T-cell (primary cell): ENCODE measurements around the gene HOXA7. TPM values are rescaled to one million over a fixed set of nuclear protein-coding genes. Genes with fewer than 3 reads are reported as not detected.

Source experiments
- ATAC-seq, 4 experiments: fragments of 200-7000 bp in 3 of 4; fragments of 150-1000 bp in 1 of 4; cut with Tn5 transposase; replicated peaks in 1 of 4; 1 replicate in 3 of 4; 2 replicates in 1 of 4; pipeline ENCODE4 v1.10.0; 2021; ENCODE audit warnings: moderate library complexity in 3 of 4, mild to moderate bottlenecking in 2 of 4, moderate number of reproducible peaks in 1 of 4
- CTCF ChIA-PET, 2 donors: fragments of 300-600 bp; sonication (Branson Sonifier 250); formaldehyde crosslinking; loops; one replicate each; lab custom pipeline; 2022; ENCODE audit warnings: antibody characterized with exemption in 2 of 2; lab: Charles Lee
- POLR2A ChIA-PET, 2 donors: fragments of 300-600 bp; sonication (Branson Sonifier 250); formaldehyde crosslinking; loops; one replicate each; lab custom pipeline; 2022; ENCODE audit warnings: antibody characterized with exemption in 2 of 2; lab: Charles Lee
- DNase-seq, 35 experiments: peaks; one replicate each; pipeline versions ENCODE4 v3.0.0 to v3.0.0-alpha.2; 2013 to 2023
- H3K27ac ChIP-seq: one replicate; pipeline ENCODE4 v1.5.1; 2013; ENCODE audit warnings: low read length
- H3K27me3 ChIP-seq, 2 experiments: replicated peaks in 1 of 2; 1 replicate in 1 of 2; 2 replicates in 1 of 2; pipeline versions ENCODE4 v1.6.1 to v1.7.0; 2013; ENCODE audit warnings: low read length in 1 of 2, mixed read lengths in 1 of 2; ENCODE audit not compliant: control insufficient read depth in 2 of 2, insufficient read depth in 2 of 2; ENCODE audit errors: extremely low read depth in 1 of 2
- H3K36me3 ChIP-seq, 2 donors: 1 replicate in 1 of 2; 2 replicates in 1 of 2; pipeline versions ENCODE4 v1.6.1 to v1.7.0; 2013; ENCODE audit warnings: low read length in 1 of 2; ENCODE audit not compliant: control insufficient read depth in 2 of 2, insufficient read depth in 1 of 2; ENCODE audit errors: extremely low read depth in 1 of 2
- H3K4me1 ChIP-seq, 2 experiments: 1 replicate in 1 of 2; 2 replicates in 1 of 2; pipeline versions ENCODE4 v1.6.1 to v1.7.0; 2013; ENCODE audit warnings: low read length in 2 of 2, mixed read lengths in 1 of 2; ENCODE audit not compliant: insufficient read depth in 2 of 2, control insufficient read depth in 1 of 2; ENCODE audit errors: extremely low read depth in 1 of 2
- H3K4me3 ChIP-seq, 2 donors: 1 replicate in 1 of 2; 2 replicates in 1 of 2; pipeline versions ENCODE4 v1.5.1 to v1.7.0; 2013; ENCODE audit warnings: mild to moderate bottlenecking in 2 of 2, low read length in 1 of 2, moderate library complexity in 1 of 2; ENCODE audit not compliant: control insufficient read depth in 1 of 2; ENCODE audit errors: extremely low read depth in 1 of 2
- H3K9me3 ChIP-seq: 2 replicates; pipeline ENCODE4 v1.7.0; 2013
- H3K27ac Mint-ChIP-seq, 2 donors: one replicate each; pipeline ENCODE4 v1.8.0; 2020 to 2021; ENCODE audit warnings: mild to moderate bottlenecking in 2 of 2, mixed read lengths in 2 of 2
- H3K27me3 Mint-ChIP-seq, 2 donors: one replicate each; pipeline ENCODE4 v1.8.0; 2021 to 2022; ENCODE audit warnings: mixed read lengths in 2 of 2
- H3K36me3 Mint-ChIP-seq: one replicate; pipeline ENCODE4 v1.8.0; 2021; ENCODE audit warnings: mixed read lengths
- H3K4me1 Mint-ChIP-seq, 3 donors: one replicate each; pipeline ENCODE4 v1.8.0; 2020 to 2022; ENCODE audit warnings: mixed read lengths in 3 of 3, mild to moderate bottlenecking in 1 of 3
- H3K4me3 Mint-ChIP-seq, 3 donors: one replicate each; pipeline ENCODE4 v1.8.0; 2020 to 2022; ENCODE audit warnings: mild to moderate bottlenecking in 3 of 3, mixed read lengths in 3 of 3, moderate library complexity in 3 of 3
- H3K9me3 Mint-ChIP-seq, 3 donors: one replicate each; pipeline ENCODE4 v1.8.0; 2020 to 2022; ENCODE audit warnings: mixed read lengths in 3 of 3
- WGBS: methylation state at CpG from one replicate; pipeline ENCODE4 v1.1.5; 2013; ENCODE audit warnings: missing lambda C conversion rate; ENCODE audit not compliant: insufficient coverage; 5-methylcytosine and 5-hydroxymethylcytosine counted together
- total RNA-seq, 35 experiments: library from RNA in 6 of 35; stranded (reverse) in 6 of 35; fragments of 120-200 nt in 1 of 35; gene quantifications; one replicate each; pipeline versions ENCODE4 v1.2.1 to v1.2.4 and lab custom pipeline; 2013 to 2026

HOXA7 gene
- total RNA-seq, 5 donors from 2014 or later (not counting 1 experiment from before 2014, with no cell fraction given) = 0.67 TPM; not detected in 4

DNA sequence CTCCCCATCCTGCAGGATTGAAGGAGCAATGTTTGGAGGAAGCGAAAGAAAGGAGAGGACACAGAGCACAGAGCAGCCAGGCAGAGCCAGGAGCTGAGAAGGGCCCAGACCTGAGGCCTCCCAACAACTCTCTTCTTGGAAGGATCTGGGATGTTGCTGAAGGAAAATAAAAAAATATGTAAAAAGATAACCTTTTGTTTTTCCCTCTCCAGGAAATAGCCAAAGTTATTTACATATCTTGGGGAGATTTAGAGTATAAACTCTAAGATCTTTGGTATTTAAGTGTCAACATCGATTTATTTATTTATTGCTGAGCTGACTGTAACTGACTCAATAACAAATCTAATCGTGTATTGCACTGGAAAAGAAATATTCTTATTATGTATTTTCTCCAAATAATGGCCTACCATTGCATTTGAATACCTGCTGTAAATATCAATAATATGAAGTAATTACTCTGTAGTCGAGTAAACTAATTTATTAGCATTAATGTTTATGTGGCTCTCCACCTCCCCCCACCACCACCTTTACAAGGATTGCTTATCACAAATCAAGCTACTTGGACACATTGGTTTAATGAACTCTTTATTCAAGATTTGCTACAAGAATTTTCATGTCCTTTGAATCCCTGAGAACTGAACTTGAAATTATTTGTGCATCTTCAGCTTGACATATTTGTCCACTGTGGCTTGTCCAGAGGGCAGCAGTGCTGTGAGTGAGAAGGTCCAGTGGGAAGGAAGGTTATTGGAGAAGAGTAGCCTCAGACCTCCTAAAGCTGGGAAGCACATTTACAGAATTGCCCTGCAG is 30.4 kb upstream of the HOXA7 start:
- CTCF ChIA-PET = interaction anchor here (0.7 to 2.7 kb wide), 6 partner anchors 9 to 817 kb away, joined by 3 to 13 read pairs (median 4); partner anchors contain the start of gene HOXA3 (in 1 of the 2)

GRCh38 chr7:27185854-27186667 is 29.6 kb upstream of the HOXA7 start:
- Mint-ChIP-seq H3K4me1 (peaks cover 54 to 67% (median 62%) of the 10 kb centered on the region in 3 donors), H3K27me3 (peaks cover 63 to 93% of the 10 kb centered on the region in 2 donors), H3K9me3 (no peaks in the 10 kb centered on the region), H3K27ac (peak overlapping the region; percentile 17 to 85), H3K4me3 (peak overlapping the region; percentile 49 to 71 (median 52)), H3K36me3 (no peaks in the 10 kb centered on the region)
- ATAC-seq (no peak), DNase-seq (peak in 3 of 35 experiments; percentile 12 to 23 (median 20))
- Histone ChIP-seq H3K27ac (no peak overlapping the region), H3K36me3 (no peaks in the 10 kb centered on the region), H3K4me3 (peak overlapping the region in 1 of 2 donors; percentile 52), H3K27me3 (peaks cover 39 to 95% of the 10 kb centered on the region in 2 experiments), H3K9me3 (no peaks in the 10 kb centered on the region), H3K4me1 (peaks cover 27 to 64% of the 10 kb centered on the region in 2 experiments)
- WGBS = 9% methylated on average over 18 of the region's 24 CpGs
- POLR2A ChIA-PET = interaction anchor here in 1 of 2 donors (0.6 kb wide), 1 partner anchor 8 kb away, joined by 3 read pairs; no protein-coding TSS in a partner anchor
- CTCF ChIA-PET = interaction anchor here (0.6 to 2.7 kb wide), 3 partner anchors 10 to 816 kb away, joined by 3 to 13 read pairs (median 3); no protein-coding TSS in a partner anchor

More for the DNA sequence above, 30.4 kb upstream of the HOXA7 start:
- no CpG with 5 or more reads among the region's 4 CpGs for WGBS
- peak overlapping the region in 1 of 2 donors; percentile 85 for H3K27ac Mint-ChIP-seq
- peaks cover 37 to 97% of the 10 kb centered on the region in 2 experiments for H3K27me3 ChIP-seq
- ATAC-seq (no peak), DNase-seq (peak in 2 of 35 experiments; percentile 8 to 10)
- H3K27me3 Mint-ChIP-seq = peaks cover 69 to 94% of the 10 kb centered on the region in 2 donors
- H3K9me3 Mint-ChIP-seq = no peaks in the 10 kb centered on the region
- no peaks in the 10 kb centered on the region for H3K36me3 ChIP-seq
- H3K4me3 ChIP-seq = no peak overlapping the region
- H3K4me1 ChIP-seq = peaks cover 27 to 68% of the 10 kb centered on the region in 2 experiments
- POLR2A ChIA-PET = interaction anchor here in 1 of 2 donors (0.6 kb wide), 1 partner anchor 9 kb away, joined by 3 read pairs; no protein-coding TSS in a partner anchor
- peaks cover 54 to 73% (median 66%) of the 10 kb centered on the region in 3 donors for H3K4me1 Mint-ChIP-seq
- H3K9me3 ChIP-seq = no peaks in the 10 kb centered on the region
- H3K27ac ChIP-seq = no peak overlapping the region
- no peaks in the 10 kb centered on the region for H3K36me3 Mint-ChIP-seq
- H3K4me3 Mint-ChIP-seq = peak overlapping the region in 2 of 3 donors; percentile 9 to 79

DNA sequence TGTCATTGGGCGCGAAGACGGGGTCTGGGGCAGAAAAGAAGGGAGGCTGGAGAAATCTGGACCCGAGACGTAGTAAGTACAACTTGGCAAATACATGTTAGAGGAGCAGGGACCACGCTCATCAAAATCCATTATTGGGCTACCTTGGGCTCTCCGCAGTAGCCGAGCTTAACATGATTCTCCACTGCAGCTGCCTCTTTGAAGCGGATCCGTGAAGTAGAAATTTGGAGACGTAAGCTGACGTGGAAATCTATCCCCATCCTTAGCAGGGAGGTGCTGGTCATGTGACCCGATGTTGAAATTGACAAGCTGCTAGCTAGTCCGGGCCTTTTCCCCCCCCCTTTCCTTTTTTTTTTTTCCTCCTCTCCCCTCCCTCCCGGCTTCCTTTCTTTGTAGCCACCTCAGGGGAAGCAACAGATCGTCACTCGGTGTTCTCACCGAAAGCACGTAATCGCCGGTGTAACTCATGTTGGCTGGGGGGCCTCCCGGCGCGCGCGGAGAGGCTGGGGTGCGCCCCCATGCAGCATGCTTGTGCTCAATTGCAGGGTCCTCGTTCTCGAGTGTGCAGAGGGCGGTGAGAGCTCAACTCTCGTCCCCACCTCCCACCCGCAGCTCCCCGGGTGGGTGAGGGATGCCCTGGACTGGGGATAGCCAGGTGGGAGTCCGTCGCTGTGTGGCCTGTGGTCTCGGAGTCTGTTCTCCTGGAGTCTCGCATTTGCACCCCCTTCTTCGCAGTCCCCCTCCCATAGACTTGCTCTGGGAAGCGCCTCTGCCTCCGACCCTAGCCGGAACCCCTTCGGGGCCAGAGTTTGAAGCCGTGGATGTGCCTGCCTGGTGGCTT is 28.8 kb upstream of the HOXA7 start, which contains the start of gene HOXA11:
TSS of gene HOXA11 (minus strand) at position 220 of the 841 bp plus-strand sequence. CDS start at position 132, 88 bp downstream.
- Histone ChIP-seq H3K4me1 (peaks cover 27 to 65% of the 10 kb centered on the region in 2 experiments), H3K27ac (no peak within 1 kb of the TSS), H3K36me3 (no peaks in the 10 kb centered on the region), H3K27me3 (peaks cover 36 to 95% of the 10 kb centered on the region in 2 experiments), H3K4me3 (peak within 1 kb of the TSS; percentile 37 to 55), H3K9me3 (no peaks in the 10 kb centered on the region)
- whole genome bisulfite sequencing = 13% methylated on average over 31 of the region's 43 CpGs
- peaks cover 57 to 91% of the 10 kb centered on the region in 2 donors for H3K27me3 Mint-ChIP-seq
- CTCF ChIA-PET = interaction anchor here (0.6 to 2.7 kb wide), 3 partner anchors 11 to 46 kb away, joined by 3 to 13 read pairs (median 3); no protein-coding TSS in a partner anchor
- peak in 1 of 4 experiments; percentile 48 for ATAC-seq
- H3K4me3 Mint-ChIP-seq = peak within 1 kb of the TSS; percentile 52 to 71 (median 71)
- H3K9me3 Mint-ChIP-seq = no peaks in the 10 kb centered on the region
- peaks cover 51 to 66% (median 59%) of the 10 kb centered on the region in 3 donors for H3K4me1 Mint-ChIP-seq
- DNase-seq = peak in 5 of 35 experiments; percentile 1 to 47 (median 17)
- H3K36me3 Mint-ChIP-seq = no peaks in the 10 kb centered on the region
- peak within 1 kb of the TSS; percentile 17 to 85 for H3K27ac Mint-ChIP-seq
- POLR2A ChIA-PET = no interaction called here

DNA sequence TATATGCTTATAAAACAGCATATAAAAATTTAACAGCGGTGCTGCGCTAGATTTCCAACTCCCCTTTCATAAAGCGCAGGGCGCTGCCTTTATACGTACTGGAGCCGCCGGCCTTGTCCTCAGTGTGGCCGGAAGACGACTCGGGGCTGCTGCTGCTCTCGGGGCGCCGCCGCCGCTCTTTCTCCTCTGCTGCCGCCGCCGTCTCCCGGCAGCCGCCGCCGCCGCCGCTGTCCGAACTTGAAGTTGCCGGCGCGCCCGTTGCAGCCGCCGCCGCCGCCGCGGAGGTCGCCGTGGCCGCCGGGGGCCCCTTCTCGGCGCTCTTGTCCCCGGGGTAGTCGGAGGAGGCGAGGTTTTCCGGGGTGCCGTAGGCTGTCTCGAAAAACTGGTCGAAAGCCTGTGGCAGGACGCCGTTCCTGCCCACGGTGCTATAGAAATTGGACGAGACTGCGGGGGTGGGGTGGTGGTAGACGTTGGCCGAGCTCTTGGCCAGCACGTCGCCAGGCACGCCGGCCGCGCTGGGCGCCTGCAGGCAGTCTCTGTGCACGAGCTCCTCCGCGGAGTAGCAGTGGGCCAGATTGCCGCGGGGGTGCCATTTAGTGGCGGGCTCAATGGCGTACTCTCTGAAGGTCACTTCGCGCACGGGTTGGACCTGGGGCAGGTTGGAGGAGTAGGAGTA is 28.0 kb upstream of the HOXA7 start:
- peak overlapping the region; percentile 52 to 71 (median 71) for H3K4me3 Mint-ChIP-seq
- peak in 5 of 35 experiments; percentile 5 to 55 (median 20) for DNase-seq
- peaks cover 47 to 63% (median 56%) of the 10 kb centered on the region in 3 donors for H3K4me1 Mint-ChIP-seq
- CTCF ChIA-PET = interaction anchor here in 1 of 2 donors (1.5 kb wide), 1 partner anchor 34 kb away, joined by 3 read pairs; no protein-coding TSS in a partner anchor
- H3K36me3 Mint-ChIP-seq = no peaks in the 10 kb centered on the region
- H3K27ac Mint-ChIP-seq = peak overlapping the region in 1 of 2 donors; percentile 61
- Histone ChIP-seq H3K4me3 (peak overlapping the region; percentile 37 to 55), H3K36me3 (no peaks in the 10 kb centered on the region), H3K27ac (no peak overlapping the region), H3K9me3 (no peaks in the 10 kb centered on the region), H3K4me1 (peaks cover 27 to 69% of the 10 kb centered on the region in 2 experiments), H3K27me3 (peaks cover 32 to 95% of the 10 kb centered on the region in 2 experiments)
- 1% methylated on average over 72 of the region's 72 CpGs for WGBS
- peak in 3 of 4 experiments; percentile 15 to 24 (median 17) for ATAC-seq
- POLR2A ChIA-PET = interaction anchor here in 1 of 2 donors (0.6 kb wide), 1 partner anchor 932 kb away, joined by 4 read pairs; no protein-coding TSS in a partner anchor
- peaks cover 55 to 89% of the 10 kb centered on the region in 2 donors for H3K27me3 Mint-ChIP-seq
- no peaks in the 10 kb centered on the region for H3K9me3 Mint-ChIP-seq
